HEK293T (cell line): ENCODE results near the gene RCAN2.

Experiments
- CTCF ChIA-PET: fragments of 350-600 bp; formaldehyde crosslinking; extraction: SDS; loops from one replicate; lab custom pipeline; 2021; ENCODE audit warnings: antibody characterized with exemption, inconsistent platforms; lab: Yijun Ruan, JAX
- POLR2A ChIA-PET: fragments of 350-600 bp; formaldehyde crosslinking; extraction: SDS; loops from one replicate; lab custom pipeline; 2020; ENCODE audit warnings: antibody characterized with exemption, inconsistent platforms; lab: Yijun Ruan, JAX
- DNase-seq: peaks from one replicate; pipeline ENCODE4 v3.0.0; 2012; ENCODE audit warnings: mixed read lengths; ENCODE audit errors: extremely low spot score
- ARNT ChIP-seq: fragments of 450-650 bp; IDR thresholded peaks from 2 replicates; pipeline ENCODE4 v1.6.1; 2017; ENCODE audit warnings: mild to moderate bottlenecking
- BHLHE40 ChIP-seq: fragments of 450-650 bp; IDR thresholded peaks from 2 replicates; pipeline ENCODE4 v1.6.1; 2016; ENCODE audit warnings: mild to moderate bottlenecking, moderate library complexity, borderline replicate concordance
- CTBP1 ChIP-seq: fragments of 450-650 bp; IDR thresholded peaks from 2 replicates; pipeline ENCODE4 v1.6.1; 2016; ENCODE audit warnings: borderline replicate concordance
- ELF4 ChIP-seq: fragments of 450-650 bp; IDR thresholded peaks from 2 replicates; pipeline ENCODE4 v1.6.1; 2017; ENCODE audit warnings: antibody characterized with exemption
- FOXA1 ChIP-seq: fragments of 450-650 bp; IDR thresholded peaks from 2 replicates; pipeline ENCODE4 v1.6.1; 2016; ENCODE audit warnings: mild to moderate bottlenecking
- FOXK2 ChIP-seq: fragments of 450-650 bp; IDR thresholded peaks from 2 replicates; pipeline ENCODE4 v1.6.1; 2016; ENCODE audit warnings: mild to moderate bottlenecking
- FOXM1 ChIP-seq: fragments of 450-650 bp; IDR thresholded peaks from 2 replicates; pipeline ENCODE4 v1.6.1; 2017; ENCODE audit warnings: mild to moderate bottlenecking, borderline replicate concordance
- HDGF ChIP-seq: fragments of 450-650 bp; IDR thresholded peaks from 2 replicates; pipeline ENCODE4 v1.6.1; 2017; ENCODE audit warnings: antibody characterized with exemption, borderline replicate concordance
- L3MBTL2 ChIP-seq: fragments of 450-650 bp; conservative IDR thresholded peaks from 2 replicates; pipeline ENCODE4 v1.6.1; 2016; ENCODE audit warnings: mild to moderate bottlenecking
- LEF1 ChIP-seq: fragments of 450-650 bp; IDR thresholded peaks from 2 replicates; pipeline ENCODE4 v1.6.1; 2017; ENCODE audit warnings: mild to moderate bottlenecking, borderline replicate concordance
- NFRKB ChIP-seq: fragments of 450-650 bp; IDR thresholded peaks from 2 replicates; pipeline ENCODE4 v1.6.1; 2016; ENCODE audit warnings: mild to moderate bottlenecking, moderate library complexity
- PKNOX1 ChIP-seq: fragments of 450-650 bp; IDR thresholded peaks from 2 replicates; pipeline ENCODE4 v1.6.1; 2016
- SP1 ChIP-seq: fragments of 450-650 bp; IDR thresholded peaks from 2 replicates; pipeline ENCODE4 v1.6.1; 2017
- SUZ12 ChIP-seq: fragments of 450-650 bp; IDR thresholded peaks from 2 replicates; pipeline ENCODE4 v1.6.1; 2016; ENCODE audit warnings: mild to moderate bottlenecking
- TARDBP ChIP-seq: fragments of 450-650 bp; IDR thresholded peaks from 2 replicates; pipeline ENCODE4 v1.6.1; 2016
- ZNF384 ChIP-seq: fragments of 450-650 bp; IDR thresholded peaks from 2 replicates; pipeline ENCODE4 v1.6.1; 2016

Gene RCAN2

GRCh38 chr6:46189726-46190125 is 301.5 kb downstream of the RCAN2 start:
- POLR2A ChIA-PET: no interaction called here
- CTCF ChIA-PET: no interaction called here
- TF ChIP-seq ELF4 (no peak), FOXK2 (no peak), FOXA1 (no peak), BHLHE40 (no peak), FOXM1 (no peak), CTBP1 (no peak), ARNT (no peak), HDGF (no peak), TARDBP (no peak), PKNOX1 (no peak), SUZ12 (no peak), ZNF384 (no peak), L3MBTL2 (no peak)
- DNase-seq: no peak

GRCh38 chr6:46186583-46186982 is 304.7 kb downstream of the RCAN2 start:
- DNase-seq: no peak
- POLR2A ChIA-PET: no interaction called here
- no peak for TF ChIP-seq FOXA1
- TF ChIP-seq ARNT: no peak
- no peak for TF ChIP-seq SUZ12
- no peak for TF ChIP-seq BHLHE40
- no peak for TF ChIP-seq PKNOX1
- no peak for TF ChIP-seq SP1
- TF ChIP-seq L3MBTL2: no peak
- CTCF ChIA-PET: interaction anchor here (0.8 kb wide), 1 partner anchor 15 kb away, joined by 3 read pairs; no protein-coding TSS in a partner anchor

GRCh38 chr6:46184114-46184513 is 307.1 kb downstream of the RCAN2 start:
- TF ChIP-seq ELF4 (no peak), PKNOX1 (no peak), BHLHE40 (no peak), SP1 (no peak), LEF1 (no peak), TARDBP (no peak), FOXM1 (no peak), L3MBTL2 (no peak), HDGF (no peak), ZNF384 (no peak), FOXK2 (no peak), NFRKB (no peak), SUZ12 (no peak), FOXA1 (no peak), CTBP1 (no peak), ARNT (no peak)
- CTCF ChIA-PET: no interaction called here
- DNase-seq: no peak
- POLR2A ChIA-PET: interaction anchor here (1.1 kb wide), 1 partner anchor 13 kb away, joined by 4 read pairs; the partner anchor contains the start of gene ENPP5

GRCh38 chr6:46175976-46176375 is 315.3 kb downstream of the RCAN2 start:
- ChIA-PET POLR2A (no interaction called here), CTCF (interaction anchor here (0.7 kb wide), 1 partner anchor 86 kb away, joined by 3 read pairs; no protein-coding TSS in a partner anchor)
- no peak for TF ChIP-seq NFRKB
- TF ChIP-seq SUZ12: no peak
- TF ChIP-seq SP1: no peak
- TF ChIP-seq LEF1: no peak
- no peak for TF ChIP-seq L3MBTL2
- no peak for TF ChIP-seq FOXA1
- no peak for TF ChIP-seq PKNOX1
- no peak for TF ChIP-seq HDGF
- TF ChIP-seq TARDBP: no peak
- TF ChIP-seq BHLHE40: no peak
- TF ChIP-seq CTBP1: no peak
- TF ChIP-seq ARNT: no peak
- no peak for TF ChIP-seq ELF4
- no peak for TF ChIP-seq FOXK2
- no peak for TF ChIP-seq FOXM1
- no peak for DNase-seq

GRCh38 chr6:46175446-46175845 is 315.8 kb downstream of the RCAN2 start:
- TF ChIP-seq LEF1 (no peak), ELF4 (no peak), CTBP1 (no peak), HDGF (no peak), SP1 (no peak), FOXK2 (no peak), BHLHE40 (no peak), FOXA1 (no peak), SUZ12 (no peak), TARDBP (no peak), PKNOX1 (no peak)
- ChIA-PET CTCF (no interaction called here), POLR2A (no interaction called here)
- no peak for DNase-seq
